ENCODE measurements around the gene PSPN. TPM values are rescaled to one million over a fixed set of nuclear protein-coding genes. Genes with fewer than 3 reads are reported as not detected.

The PSPN gene
- total RNA-seq, 2 experiments from 2014 or later, result 0.81 to 0.85 TPM

DNA sequence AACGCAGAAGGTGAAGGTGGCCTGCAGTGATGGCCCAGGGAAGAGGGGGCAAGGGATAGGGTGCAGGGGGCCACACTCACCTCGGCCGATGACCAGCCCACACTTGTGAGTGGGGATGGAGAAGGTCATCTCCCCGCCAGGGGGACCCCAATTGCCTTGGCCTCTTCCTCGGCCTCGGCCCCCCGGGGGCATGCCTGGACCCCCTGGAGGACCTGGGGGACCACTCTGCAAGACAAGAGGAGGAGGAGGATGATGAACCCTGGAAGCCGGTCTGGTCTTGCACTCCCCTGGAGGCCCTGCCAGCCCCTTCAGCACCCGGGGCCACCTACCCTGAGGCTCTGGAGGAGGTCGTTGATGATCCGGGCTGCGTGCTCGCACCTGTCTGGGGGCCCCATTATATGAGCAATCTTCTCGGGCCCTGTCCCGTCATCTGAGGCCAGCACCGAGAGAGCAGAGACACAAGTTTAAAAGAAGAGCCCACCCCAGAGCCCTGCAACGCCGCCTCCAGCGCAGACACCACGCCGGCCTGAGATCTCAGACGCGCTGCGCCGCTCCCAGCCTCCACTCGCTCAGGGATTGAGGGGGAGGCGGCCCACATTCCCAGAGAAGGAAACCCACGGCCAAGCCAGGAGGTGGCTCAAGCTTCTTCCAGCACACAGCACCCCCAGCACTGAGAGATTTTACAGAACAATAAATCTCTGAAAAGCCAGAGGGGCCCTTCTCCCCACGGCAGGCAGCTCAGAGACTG is 41.1 kb upstream of the PSPN start:
- Mint-ChIP-seq H3K27ac (no peak overlapping the region), H3K4me1 (ENCODE audit: low read depth) (no peaks in the 10 kb centered on the region), H3K36me3 (ENCODE audit: low read depth) (peaks cover 79% of the 10 kb centered on the region), H3K9me3 (no peaks in the 10 kb centered on the region), H3K4me3 (no peak overlapping the region), H3K27me3 (no peaks in the 10 kb centered on the region)
- no peak for ATAC-seq (ENCODE audit: poor library complexity)
- intact Hi-C loops (cut with DNase I, micrococcal nuclease), result no loop called here
- TF ChIP-seq, protein P1, sequence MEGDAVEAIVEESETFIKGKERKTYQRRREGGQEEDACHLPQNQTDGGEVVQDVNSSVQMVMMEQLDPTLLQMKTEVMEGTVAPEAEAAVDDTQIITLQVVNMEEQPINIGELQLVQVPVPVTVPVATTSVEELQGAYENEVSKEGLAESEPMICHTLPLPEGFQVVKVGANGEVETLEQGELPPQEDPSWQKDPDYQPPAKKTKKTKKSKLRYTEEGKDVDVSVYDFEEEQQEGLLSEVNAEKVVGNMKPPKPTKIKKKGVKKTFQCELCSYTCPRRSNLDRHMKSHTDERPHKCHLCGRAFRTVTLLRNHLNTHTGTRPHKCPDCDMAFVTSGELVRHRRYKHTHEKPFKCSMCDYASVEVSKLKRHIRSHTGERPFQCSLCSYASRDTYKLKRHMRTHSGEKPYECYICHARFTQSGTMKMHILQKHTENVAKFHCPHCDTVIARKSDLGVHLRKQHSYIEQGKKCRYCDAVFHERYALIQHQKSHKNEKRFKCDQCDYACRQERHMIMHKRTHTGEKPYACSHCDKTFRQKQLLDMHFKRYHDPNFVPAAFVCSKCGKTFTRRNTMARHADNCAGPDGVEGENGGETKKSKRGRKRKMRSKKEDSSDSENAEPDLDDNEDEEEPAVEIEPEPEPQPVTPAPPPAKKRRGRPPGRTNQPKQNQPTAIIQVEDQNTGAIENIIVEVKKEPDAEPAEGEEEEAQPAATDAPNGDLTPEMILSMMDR (IDR thresholded peaks at IDR 0.05), result no peak
- Histone ChIP-seq H3K4me1 (ENCODE audit: insufficient read depth, low read length) (peaks cover 5% of the 10 kb centered on the region), H3K27me3 (ENCODE audit: control insufficient read depth in 1 of 2, insufficient read depth in 2 of 2, low read length in 2 of 2) (no peaks in the 10 kb centered on the region), H3K9me3 (ENCODE audit: control insufficient read depth in 1 of 2, insufficient read depth in 1 of 2, low read length in 2 of 2) (no peaks in the 10 kb centered on the region), H3K36me3 (ENCODE audit: insufficient read depth, low read length) (peaks cover 78% of the 10 kb centered on the region), H3K4me3 (ENCODE audit: low read length) (no peak overlapping the region), H3K27ac (ENCODE audit: low read depth in 1 of 2, low read length in 2 of 2) (no peak overlapping the region)
- ChIA-PET CTCF (no interaction called here), POLR2A (no interaction called here)
- DNase-seq, result no peak

DNA sequence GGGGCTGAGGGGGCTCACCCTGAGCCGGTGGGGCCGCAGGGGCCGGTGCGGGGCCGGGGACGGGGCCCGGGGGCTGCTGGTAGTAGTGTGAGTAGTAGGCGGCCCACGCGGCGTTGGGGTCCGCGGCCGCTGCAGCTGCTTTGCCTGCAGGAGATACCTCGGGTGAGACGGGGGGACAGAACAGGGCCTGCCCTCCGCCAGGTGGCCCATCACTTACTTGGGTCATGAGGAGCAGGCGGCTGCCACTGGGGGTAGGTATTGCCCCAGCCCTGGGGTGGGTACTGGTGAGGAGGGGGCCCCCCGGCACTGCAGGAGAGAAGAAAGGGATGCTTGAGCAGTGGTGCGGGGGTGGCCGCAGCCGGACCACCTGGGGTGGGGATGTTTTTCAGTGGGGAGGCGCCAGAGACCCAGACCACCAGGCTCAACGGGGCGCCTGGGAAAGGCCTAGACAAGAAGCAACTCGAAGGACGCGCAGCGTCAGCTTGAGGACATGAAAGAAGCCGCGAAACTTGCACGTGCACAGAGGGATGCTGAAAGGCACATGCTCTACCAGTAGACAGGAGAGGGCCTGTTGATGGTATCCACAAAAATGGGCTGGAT is 40.0 kb upstream of the PSPN start:
- Histone ChIP-seq H3K27ac (ENCODE audit: low read depth in 1 of 2, low read length in 2 of 2) (no peak overlapping the region), H3K4me3 (ENCODE audit: low read length) (no peak overlapping the region), H3K27me3 (ENCODE audit: control insufficient read depth in 1 of 2, insufficient read depth in 2 of 2, low read length in 2 of 2) (no peaks in the 10 kb centered on the region), H3K9me3 (ENCODE audit: control insufficient read depth in 1 of 2, insufficient read depth in 1 of 2, low read length in 2 of 2) (no peaks in the 10 kb centered on the region), H3K4me1 (ENCODE audit: insufficient read depth, low read length) (no peaks in the 10 kb centered on the region), H3K36me3 (ENCODE audit: insufficient read depth, low read length) (peaks cover 67% of the 10 kb centered on the region)
- TF ChIP-seq, protein P1 (IDR thresholded peaks at IDR 0.05), result no peak
- Mint-ChIP-seq H3K27me3 (no peaks in the 10 kb centered on the region), H3K9me3 (no peaks in the 10 kb centered on the region), H3K4me1 (ENCODE audit: low read depth) (no peaks in the 10 kb centered on the region), H3K36me3 (ENCODE audit: low read depth) (peaks cover 68% of the 10 kb centered on the region), H3K27ac (no peak overlapping the region), H3K4me3 (no peak overlapping the region)
- no peak for ATAC-seq (ENCODE audit: poor library complexity)
- intact Hi-C loops (cut with DNase I, micrococcal nuclease), result no loop called here
- POLR2A ChIA-PET, result interaction anchor here (0.6 kb wide), 1 partner anchor 370 kb away, joined by 3 read pairs; no protein-coding TSS in a partner anchor
- DNase-seq, result peak in 1 of 14 experiments; percentile 22
- CTCF ChIA-PET, result no interaction called here

DNA sequence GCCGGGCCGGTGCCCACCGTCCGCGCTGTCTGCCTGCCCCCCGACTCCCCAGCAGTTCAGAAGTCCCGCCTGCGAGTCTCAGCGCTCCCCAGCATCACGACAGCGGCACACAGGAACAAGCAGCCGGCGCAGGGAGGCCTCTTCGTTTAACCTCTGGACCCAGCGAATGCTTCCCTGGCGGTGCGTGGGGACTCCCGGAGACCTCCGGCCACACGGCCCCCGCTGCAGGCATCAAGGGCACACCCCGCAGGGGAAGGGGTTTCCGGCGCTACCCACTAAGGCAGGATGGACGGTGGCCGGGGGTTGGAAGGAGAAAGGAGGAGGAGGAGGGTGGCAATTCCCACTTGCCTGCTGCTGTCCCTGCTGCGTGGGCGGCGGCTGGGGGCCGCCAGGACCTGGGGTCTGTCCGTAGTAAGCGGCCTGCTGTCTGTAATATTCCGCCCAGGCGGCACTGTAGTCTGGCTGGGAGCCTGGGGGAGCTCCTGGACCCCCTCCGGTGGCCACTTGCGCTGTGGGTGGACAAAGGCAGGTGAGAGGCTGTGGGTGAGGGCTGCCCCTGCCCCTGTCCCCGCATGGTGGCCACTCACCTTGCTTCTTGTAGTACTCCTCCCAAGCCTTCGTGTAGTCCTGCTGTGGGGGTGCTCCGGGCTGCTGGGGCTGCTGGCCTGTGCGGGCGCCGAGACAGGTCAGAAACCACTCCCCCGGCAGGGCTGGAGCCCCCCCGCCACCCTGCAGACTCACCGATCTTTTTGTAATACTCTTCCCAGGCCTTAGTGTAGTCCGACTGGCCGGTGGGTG is 39.3 kb upstream of the PSPN start:
- H3K36me3 ChIP-seq (ENCODE audit: insufficient read depth, low read length), result peaks cover 60% of the 10 kb centered on the region
- ChIA-PET CTCF (no interaction called here), POLR2A (no interaction called here)
- ATAC-seq (ENCODE audit: poor library complexity) (no peak), DNase-seq (peak in 1 of 14 experiments; percentile 26)
- Mint-ChIP-seq H3K27me3 (no peaks in the 10 kb centered on the region), H3K4me3 (no peak overlapping the region), H3K36me3 (ENCODE audit: low read depth) (peaks cover 61% of the 10 kb centered on the region), H3K27ac (no peak overlapping the region), H3K4me1 (ENCODE audit: low read depth) (no peaks in the 10 kb centered on the region), H3K9me3 (no peaks in the 10 kb centered on the region)
- H3K9me3 ChIP-seq (ENCODE audit: control insufficient read depth in 1 of 2, insufficient read depth in 1 of 2, low read length in 2 of 2), result no peaks in the 10 kb centered on the region
- H3K4me3 ChIP-seq (ENCODE audit: low read length), result no peak overlapping the region
- H3K27me3 ChIP-seq (ENCODE audit: control insufficient read depth in 1 of 2, insufficient read depth in 2 of 2, low read length in 2 of 2), result no peaks in the 10 kb centered on the region
- intact Hi-C loops (cut with DNase I, micrococcal nuclease), result no loop called here
- TF ChIP-seq, protein P1 (IDR thresholded peaks at IDR 0.05), result no peak
- no peaks in the 10 kb centered on the region for H3K4me1 ChIP-seq (ENCODE audit: insufficient read depth, low read length)
- H3K27ac ChIP-seq (ENCODE audit: low read depth in 1 of 2, low read length in 2 of 2), result no peak overlapping the region

Measured in CD4-positive, alpha-beta T cell (primary cell).